NB4 (cell line): ENCODE measurements around the gene CAPN11.

ENCODE experiments used
- DNase-seq: peaks from one replicate; pipeline ENCODE4 v3.0.0; 2010; ENCODE audit warnings: low read depth
- H3K4me3 ChIP-seq: one replicate; pipeline ENCODE4 v1.5.1; 2011; ENCODE audit warnings: mild to moderate bottlenecking, low read depth, low read length, moderate library complexity
- CTCF ChIP-seq: IDR thresholded peaks from one replicate; pipeline ENCODE4 v1.5.1; 2012; ENCODE audit warnings: low read depth, low read length
- MAX ChIP-seq: IDR thresholded peaks from 2 replicates; pipeline ENCODE4 v1.6.1; 2011; ENCODE audit warnings: low read depth, low read length
- MYC ChIP-seq: IDR thresholded peaks from 2 replicates; pipeline ENCODE4 v1.6.1; 2011; ENCODE audit warnings: low read depth, low read length
- POLR2A ChIP-seq: IDR thresholded peaks from 2 replicates; pipeline ENCODE4 v1.6.1; 2011; ENCODE audit warnings: mild to moderate bottlenecking; ENCODE audit not compliant: insufficient read length; ENCODE audit errors: extremely low read depth

The CAPN11 gene

DNA sequence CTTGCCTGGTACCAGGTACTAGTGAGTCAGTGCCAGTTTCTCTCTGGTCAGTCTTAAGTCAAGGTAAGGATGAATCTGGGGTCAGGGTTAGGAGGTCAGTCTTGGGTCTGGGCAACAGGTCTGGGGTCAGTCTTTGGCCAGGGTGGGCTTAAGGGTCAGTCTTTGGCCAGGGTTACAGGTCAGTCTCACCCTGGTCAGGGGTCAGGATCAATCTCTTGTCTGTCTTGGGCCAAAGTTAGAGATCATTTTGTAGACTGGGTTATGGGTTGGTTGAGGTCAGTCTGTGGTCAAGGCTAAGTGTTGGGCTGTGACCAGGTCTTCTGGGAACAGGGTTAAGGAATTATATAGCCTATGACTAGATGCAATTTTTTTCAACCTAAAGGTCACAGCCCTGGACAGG lies 12.8 kb upstream of the CAPN11 start:
- TF ChIP-seq CTCF (no peak), MAX (no peak), MYC (no peak), POLR2A (no peak)
- DNase-seq: no peak
- no peak overlapping the region for H3K4me3 ChIP-seq

DNA sequence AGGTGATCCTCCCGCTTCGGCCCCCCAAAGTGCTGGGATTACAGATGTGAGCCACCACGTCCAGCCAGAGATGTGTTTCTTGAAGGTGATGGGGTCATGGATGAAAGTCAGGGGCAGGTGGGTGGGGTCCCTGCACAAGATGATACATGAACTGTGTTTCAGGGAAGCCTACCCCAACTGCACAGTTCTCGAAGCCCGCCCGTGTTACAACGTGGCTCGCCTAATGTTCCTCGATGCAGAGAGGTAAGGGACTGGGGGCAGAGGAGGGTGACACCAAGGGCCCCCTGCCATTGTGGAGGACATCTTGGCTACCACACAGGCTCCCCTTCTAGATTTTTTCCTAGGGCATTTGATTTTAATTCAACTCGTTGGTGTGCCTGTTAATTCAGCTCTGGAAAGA lies 11.9 kb upstream of the CAPN11 start:
- no peak overlapping the region for H3K4me3 ChIP-seq

DNA sequence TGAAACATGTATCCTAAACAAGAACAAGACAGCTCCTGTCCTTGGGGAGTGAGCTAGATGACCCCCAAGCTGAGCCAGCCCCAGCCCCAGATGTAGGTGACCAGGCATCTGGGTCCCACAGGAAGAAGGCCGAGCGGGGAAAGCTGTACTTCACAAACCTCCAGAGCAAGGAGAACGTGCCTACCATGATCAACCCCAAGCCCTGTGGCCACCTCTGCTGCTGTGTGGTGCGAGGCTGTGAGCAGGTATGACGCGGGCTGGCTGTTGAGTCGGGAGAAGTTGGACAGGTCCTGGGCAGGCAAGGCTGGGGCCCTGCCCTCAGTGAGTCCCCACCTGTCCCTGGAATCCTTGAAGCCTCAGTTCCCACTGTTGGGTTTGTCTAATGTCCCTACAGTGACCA lies 11.4 kb upstream of the CAPN11 start:
- DNase-seq: no peak
- TF ChIP-seq MYC: no peak
- no peak for TF ChIP-seq CTCF
- H3K4me3 ChIP-seq: no peak overlapping the region

More for the DNA sequence above, 11.9 kb upstream of the CAPN11 start:
- DNase-seq: no peak
- TF ChIP-seq MYC: no peak
- TF ChIP-seq POLR2A: no peak
- TF ChIP-seq CTCF: no peak
- TF ChIP-seq MAX: no peak

- DNase-seq: no peak
- H3K4me3 ChIP-seq: no peak overlapping the region
- no peak for TF ChIP-seq MYC
- no peak for TF ChIP-seq MAX
- no peak for TF ChIP-seq CTCF
- TF ChIP-seq POLR2A: no peak
These were observed 10.3 kb upstream of the CAPN11 start for GRCh38 chr6:44148306-44148705.

DNA sequence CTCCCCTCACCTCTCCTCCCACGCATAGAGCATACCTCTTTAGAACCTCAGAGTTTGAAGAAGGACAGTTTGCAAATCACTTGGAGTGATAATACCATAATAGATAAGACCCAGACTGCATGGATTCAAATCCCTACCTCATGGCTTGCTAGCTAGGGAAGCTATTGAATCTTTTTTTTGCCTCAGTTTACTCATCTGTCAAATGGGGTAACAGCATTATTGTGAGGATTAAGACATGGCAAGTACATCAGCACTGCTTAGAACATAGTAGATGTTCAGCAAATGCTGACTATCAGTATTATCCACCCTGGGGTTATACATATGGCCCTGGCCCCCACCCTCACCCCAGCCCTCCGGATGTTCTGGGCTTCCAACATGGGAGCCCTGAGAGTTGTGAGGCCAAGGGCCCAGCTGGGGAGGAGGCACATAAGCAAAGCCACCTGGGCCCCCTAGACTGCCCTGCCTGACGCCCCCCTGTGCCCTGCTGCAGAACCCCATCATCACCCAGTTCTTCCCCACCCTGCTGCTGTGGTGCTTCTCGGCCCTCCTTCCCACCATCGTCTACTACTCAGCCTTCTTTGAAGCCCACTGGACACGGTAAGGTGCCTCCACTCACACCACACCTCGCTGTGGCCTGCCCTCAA lies 9.1 kb upstream of the CAPN11 start:
- H3K4me3 ChIP-seq: no peak overlapping the region
- no peak for TF ChIP-seq POLR2A
- TF ChIP-seq CTCF: no peak
- TF ChIP-seq MYC: no peak
- TF ChIP-seq MAX: no peak

More for the DNA sequence above, 9.1 kb upstream of the CAPN11 start:
- DNase-seq: no peak
